Measurements from ENCODE around the gene OXTR.

OXTR gene

GRCh38 chr3:8755097-8755496 lies 14.3 kb downstream of the OXTR start:
- no peak for TF ChIP-seq POLR2AphosphoS5 (IDR thresholded peaks at IDR 0.05; ENCODE audit: low read depth, low read length)
- TF ChIP-seq POLR2A (IDR thresholded peaks at IDR 0.05; ENCODE audit: low read depth, low read length) = no peak
- no peak for TF ChIP-seq TAF1 (IDR thresholded peaks at IDR 0.05; ENCODE audit: borderline replicate concordance, low read depth, low read length)
- FAIRE-seq (no peak), DNase-seq (ENCODE audit: insufficient read length) (no peak)

DNA sequence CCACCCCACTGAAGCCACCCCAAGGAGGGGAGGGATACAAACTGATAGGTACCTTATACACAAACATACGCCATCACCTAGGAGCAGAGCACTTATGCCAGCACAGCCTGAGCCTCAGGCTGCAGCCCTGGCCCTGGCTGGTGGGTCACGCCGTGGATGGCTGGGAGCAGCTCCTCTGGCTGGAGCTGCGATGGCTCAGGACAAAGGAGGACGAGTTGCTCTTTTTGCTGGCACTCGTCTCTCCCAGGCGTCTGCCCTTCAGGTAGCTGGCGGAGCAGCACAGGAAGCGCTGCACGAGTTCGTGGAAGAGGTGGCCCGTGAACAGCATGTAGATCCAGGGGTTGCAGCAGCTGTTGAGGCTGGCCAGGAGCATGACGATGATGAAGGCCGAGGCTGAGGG lies 16.6 kb downstream of the OXTR start:
- TF ChIP-seq POLR2AphosphoS5 (IDR thresholded peaks at IDR 0.05; ENCODE audit: low read depth, low read length) (no peak), TAF1 (IDR thresholded peaks at IDR 0.05; ENCODE audit: borderline replicate concordance, low read depth, low read length) (no peak), POLR2A (IDR thresholded peaks at IDR 0.05; ENCODE audit: low read depth, low read length) (no peak)
- DNase-seq (ENCODE audit: insufficient read length) = no peak
- no peak for FAIRE-seq

DNA sequence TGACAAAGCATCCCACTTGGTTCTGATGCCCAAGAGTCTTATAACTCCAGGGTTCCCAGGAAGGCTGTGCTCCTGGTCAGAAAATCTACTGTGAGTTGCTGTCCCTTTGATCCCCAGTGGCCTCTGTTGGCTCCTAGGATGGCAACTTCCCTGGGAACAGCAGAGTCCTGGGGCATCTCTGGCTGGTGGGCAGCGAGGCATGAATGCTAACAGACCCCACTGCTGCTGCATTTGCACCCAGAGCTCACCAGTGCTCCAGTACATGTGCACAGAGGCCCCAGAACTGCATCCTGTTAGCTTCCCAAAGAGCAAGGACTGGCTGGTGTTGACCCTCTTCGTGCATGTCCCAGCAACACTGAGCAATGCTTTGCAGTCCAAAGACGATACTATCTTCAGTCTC lies 20.1 kb downstream of the OXTR start:
- no peak for DNase-seq (ENCODE audit: insufficient read length)
- FAIRE-seq = no peak
- TF ChIP-seq POLR2A (IDR thresholded peaks at IDR 0.05; ENCODE audit: low read depth, low read length) (no peak), TAF1 (IDR thresholded peaks at IDR 0.05; ENCODE audit: borderline replicate concordance, low read depth, low read length) (no peak), POLR2AphosphoS5 (IDR thresholded peaks at IDR 0.05; ENCODE audit: low read depth, low read length) (no peak)

GRCh38 chr3:8746780-8747345 lies 22.6 kb downstream of the OXTR start:
- no peak for DNase-seq (ENCODE audit: insufficient read length)
- TF ChIP-seq POLR2A (IDR thresholded peaks at IDR 0.05; ENCODE audit: low read depth, low read length) (no peak), TAF1 (IDR thresholded peaks at IDR 0.05; ENCODE audit: borderline replicate concordance, low read depth, low read length) (no peak), POLR2AphosphoS5 (IDR thresholded peaks at IDR 0.05; ENCODE audit: low read depth, low read length) (no peak)
- FAIRE-seq = no peak

DNA sequence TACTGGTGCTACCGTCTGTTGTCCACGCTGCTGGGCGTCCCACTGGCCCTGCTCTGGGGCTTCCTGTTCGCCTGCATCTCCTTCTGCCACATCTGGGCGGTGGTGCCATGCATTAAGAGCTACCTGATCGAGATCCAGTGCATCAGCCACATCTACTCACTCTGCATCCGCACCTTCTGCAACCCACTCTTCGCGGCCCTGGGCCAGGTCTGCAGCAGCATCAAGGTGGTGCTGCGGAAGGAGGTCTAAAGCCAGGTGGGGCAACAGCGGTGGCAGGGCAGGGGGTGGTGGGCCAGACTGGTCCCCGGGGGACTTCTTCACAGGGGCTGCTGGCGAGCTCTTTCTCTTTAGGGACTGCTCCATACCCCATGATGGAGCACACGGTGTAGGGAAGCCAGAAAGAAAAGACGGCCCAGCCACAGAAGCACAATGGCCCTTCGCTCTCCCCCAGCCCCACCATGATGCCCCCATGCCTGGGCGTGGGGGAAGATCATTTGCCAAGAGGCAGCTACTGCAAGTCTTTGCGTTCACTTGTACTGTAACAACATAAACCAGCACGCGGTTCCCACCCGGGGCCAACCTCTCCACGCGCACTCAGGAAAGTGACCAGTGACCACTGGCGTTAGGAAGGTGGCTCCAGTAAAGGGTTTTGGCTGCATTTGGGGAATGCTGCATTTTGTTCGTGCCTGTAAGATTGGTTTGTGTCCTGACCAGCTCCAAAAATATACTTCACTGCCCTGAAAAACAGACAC lies 23.6 kb downstream of the OXTR start:
- FAIRE-seq (no peak), DNase-seq (ENCODE audit: insufficient read length) (no peak)
- TF ChIP-seq TAF1 (IDR thresholded peaks at IDR 0.05; ENCODE audit: borderline replicate concordance, low read depth, low read length) (no peak), POLR2AphosphoS5 (IDR thresholded peaks at IDR 0.05; ENCODE audit: low read depth, low read length) (no peak), POLR2A (IDR thresholded peaks at IDR 0.05; ENCODE audit: low read depth, low read length) (no peak)

DNA sequence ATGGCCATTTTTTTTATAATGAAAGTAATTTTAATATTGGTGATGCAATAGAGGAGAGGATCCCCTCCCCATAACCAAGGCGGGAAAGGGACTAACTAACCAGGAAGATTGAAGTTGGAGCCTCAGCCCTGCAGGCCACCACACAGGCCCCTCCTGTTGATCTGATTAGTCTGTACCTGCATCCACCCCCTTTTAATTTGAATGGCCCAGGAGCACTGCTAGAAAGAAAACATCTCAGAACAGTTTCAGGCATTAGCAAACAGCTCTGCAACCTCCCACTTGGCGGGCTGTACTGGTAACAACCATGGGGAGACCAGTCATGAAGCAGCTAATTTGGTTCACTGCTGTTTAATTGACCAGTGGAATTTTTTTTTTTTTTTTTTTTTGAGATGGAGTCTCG lies 25.5 kb downstream of the OXTR start:
- FAIRE-seq (no peak), DNase-seq (ENCODE audit: insufficient read length) (no peak)
- TF ChIP-seq POLR2AphosphoS5 (IDR thresholded peaks at IDR 0.05; ENCODE audit: low read depth, low read length) (no peak), POLR2A (IDR thresholded peaks at IDR 0.05; ENCODE audit: low read depth, low read length) (no peak), TAF1 (IDR thresholded peaks at IDR 0.05; ENCODE audit: borderline replicate concordance, low read depth, low read length) (no peak)

DNA sequence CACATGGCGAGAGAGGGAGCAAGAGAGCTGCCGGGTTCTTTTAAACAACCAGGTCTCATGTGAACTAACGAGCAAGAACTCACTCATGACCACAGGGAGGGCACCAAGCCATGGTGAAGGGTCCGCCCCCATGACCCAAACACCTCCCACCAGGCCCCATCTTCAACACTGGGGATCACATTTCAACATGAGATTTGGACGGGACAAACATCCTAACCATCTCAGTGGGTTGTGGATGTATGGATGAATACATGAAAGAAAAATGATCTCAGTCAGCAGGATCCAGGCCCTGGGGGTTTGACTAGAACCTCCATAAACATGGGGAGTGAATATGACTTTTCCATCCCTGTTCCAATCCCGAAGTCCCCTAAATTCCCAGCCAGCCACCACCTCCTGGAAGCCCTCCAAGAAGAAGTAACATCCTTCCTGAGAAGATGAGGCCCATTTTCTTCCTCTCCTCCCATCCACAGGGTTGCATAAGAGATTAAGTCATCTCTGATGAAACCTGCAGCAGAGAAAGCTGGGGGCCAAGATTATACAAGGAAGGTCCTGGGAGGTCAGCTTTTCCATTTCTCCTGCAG lies 26.3 kb downstream of the OXTR start:
- FAIRE-seq = no peak
- DNase-seq (ENCODE audit: insufficient read length) = no peak
- TF ChIP-seq POLR2AphosphoS5 (IDR thresholded peaks at IDR 0.05; ENCODE audit: low read depth, low read length) (no peak), POLR2A (IDR thresholded peaks at IDR 0.05; ENCODE audit: low read depth, low read length) (no peak), TAF1 (IDR thresholded peaks at IDR 0.05; ENCODE audit: borderline replicate concordance, low read depth, low read length) (no peak)

DNA sequence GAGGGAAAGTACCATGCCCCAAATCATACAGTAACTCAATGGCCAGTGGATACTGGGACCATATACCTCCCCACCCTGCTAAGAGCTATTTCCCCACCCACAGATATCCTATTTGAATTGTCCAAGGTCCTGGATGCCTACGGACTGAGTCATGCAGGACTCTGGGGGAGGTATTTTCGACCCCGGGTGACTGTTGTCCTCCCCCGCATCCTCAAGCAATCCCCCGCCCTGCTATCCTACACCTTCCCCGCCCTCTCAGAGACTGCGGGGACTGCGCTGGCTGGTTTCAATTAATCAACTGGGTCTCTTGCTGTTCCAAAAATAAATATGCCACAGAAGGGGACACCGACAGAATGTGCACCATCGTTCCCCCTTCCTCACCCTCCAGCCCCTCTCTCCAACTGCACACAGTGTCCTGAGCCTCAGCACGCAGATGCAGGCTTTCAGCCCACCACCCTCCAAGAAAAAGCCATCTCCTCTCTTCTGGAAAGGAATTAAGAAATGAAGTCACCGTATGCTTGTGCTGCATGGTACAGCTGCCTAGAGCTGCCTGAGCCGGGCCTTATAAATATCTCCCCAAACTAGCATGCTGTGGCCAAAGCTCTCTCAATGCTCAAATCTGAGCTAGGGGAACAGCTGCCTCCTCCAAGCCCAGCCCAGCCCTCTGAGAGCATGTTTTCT lies 27.7 kb downstream of the OXTR start:
- TF ChIP-seq POLR2AphosphoS5 (IDR thresholded peaks at IDR 0.05; ENCODE audit: low read depth, low read length) = no peak
- no peak for TF ChIP-seq TAF1 (IDR thresholded peaks at IDR 0.05; ENCODE audit: borderline replicate concordance, low read depth, low read length)
- FAIRE-seq (no peak), DNase-seq (ENCODE audit: insufficient read length) (no peak)

GRCh38 chr3:8739757-8740504 lies 29.5 kb downstream of the OXTR start:
- no peak for FAIRE-seq
- no peak for DNase-seq (ENCODE audit: insufficient read length)
- no peak for TF ChIP-seq TAF1 (IDR thresholded peaks at IDR 0.05; ENCODE audit: borderline replicate concordance, low read depth, low read length)
- TF ChIP-seq POLR2AphosphoS5 (IDR thresholded peaks at IDR 0.05; ENCODE audit: low read depth, low read length) = no peak
- TF ChIP-seq POLR2A (IDR thresholded peaks at IDR 0.05; ENCODE audit: low read depth, low read length) = no peak

GRCh38 chr3:8738639-8739038 lies 30.8 kb downstream of the OXTR start:
- TF ChIP-seq POLR2A (IDR thresholded peaks at IDR 0.05; ENCODE audit: low read depth, low read length) (no peak), POLR2AphosphoS5 (IDR thresholded peaks at IDR 0.05; ENCODE audit: low read depth, low read length) (no peak), TAF1 (IDR thresholded peaks at IDR 0.05; ENCODE audit: borderline replicate concordance, low read depth, low read length) (no peak)
- no peak for DNase-seq (ENCODE audit: insufficient read length)
- no peak for FAIRE-seq

DNA sequence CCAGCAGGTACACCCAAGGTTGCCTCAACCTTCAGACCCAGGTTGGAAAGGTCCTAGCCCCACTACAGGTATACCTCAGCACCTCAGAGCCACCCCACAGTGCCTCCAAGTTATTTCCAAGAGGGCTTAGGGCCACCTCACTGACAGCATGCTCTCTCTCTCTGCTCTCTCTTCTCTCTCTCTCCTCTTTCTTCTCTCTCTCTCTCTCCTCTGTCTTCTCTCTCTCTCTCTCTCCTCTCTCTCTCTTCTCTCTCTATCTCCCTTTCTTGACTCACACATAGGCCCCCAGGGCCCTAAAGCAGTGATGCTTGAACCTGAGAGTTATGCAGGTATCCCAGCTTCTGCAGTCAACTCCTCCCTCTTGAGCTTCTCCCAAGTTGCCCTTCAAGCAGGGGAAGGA lies 31.6 kb downstream of the OXTR start:
- no peak for TF ChIP-seq POLR2AphosphoS5 (IDR thresholded peaks at IDR 0.05; ENCODE audit: low read depth, low read length)
- no peak for TF ChIP-seq POLR2A (IDR thresholded peaks at IDR 0.05; ENCODE audit: low read depth, low read length)
- TF ChIP-seq TAF1 (IDR thresholded peaks at IDR 0.05; ENCODE audit: borderline replicate concordance, low read depth, low read length) = no peak
- DNase-seq (ENCODE audit: insufficient read length) (no peak), FAIRE-seq (no peak)

Measured in GM12892 (cell line).